Measurements from ENCODE around the gene PBX1.

PBX1 gene

GRCh38 chr1:164559342-164560051 is 513 bp downstream of the PBX1 start:
- no peaks in the 10 kb centered on the region for H3K36me3 ChIP-seq (replicated peaks; ENCODE audit: insufficient read depth, low read length)
- no peaks in the 10 kb centered on the region for H3K9me3 ChIP-seq (replicated peaks; ENCODE audit: insufficient read depth, low read length)
- peak overlapping the region; percentile 55; the same call in 1 of the 2 replicates for H3K9ac ChIP-seq (ENCODE audit: low read length)
- peak overlapping the region; percentile 71 for H3K4me3 ChIP-seq (ENCODE audit: low read length)
- peak; percentile 32 for DNase-seq
- TF ChIP-seq EZH2 (optimal IDR thresholded peaks at IDR 0.05; ENCODE audit: low read depth, low read length) = no peak
- TF ChIP-seq EZH2phosphoT487 (IDR thresholded peaks at IDR 0.05; ENCODE audit: low read length) = no peak
- TF ChIP-seq CTCF (IDR thresholded peaks at IDR 0.05; ENCODE audit: low read length) = no peak
- no peaks in the 10 kb centered on the region for H3K9me2 ChIP-seq (replicated peaks; ENCODE audit: insufficient read depth, low read length)
- H3F3A ChIP-seq (ENCODE audit: insufficient read depth, low read length) = no peaks in the 10 kb centered on the region
- no peaks in the 10 kb centered on the region for H3K27me3 ChIP-seq (replicated peaks; ENCODE audit: insufficient read depth, low read length)
- H3K79me2 ChIP-seq (ENCODE audit: low read length) = peaks cover 27% of the 10 kb centered on the region
- H3K4me1 ChIP-seq (ENCODE audit: low read length) = peaks cover 10% of the 10 kb centered on the region
- H3K27ac ChIP-seq (ENCODE audit: low read length) = peak overlapping the region; percentile 15; the same call in 1 of the 2 replicates
- peak overlapping the region; percentile 45; the same call in 1 of the 2 replicates for H3K4me2 ChIP-seq (ENCODE audit: low read depth, low read length)
- H4K20me1 ChIP-seq (ENCODE audit: insufficient read depth, low read length) = no peaks in the 10 kb centered on the region
- peak overlapping the region; percentile 63 for H2AFZ ChIP-seq (ENCODE audit: low read length)

- peaks cover 27% of the 10 kb centered on the region for H3K79me2 ChIP-seq (ENCODE audit: low read length)
- TF ChIP-seq CTCF (IDR thresholded peaks at IDR 0.05; ENCODE audit: low read length) (no peak), EZH2 (optimal IDR thresholded peaks at IDR 0.05; ENCODE audit: low read depth, low read length) (no peak), EZH2phosphoT487 (IDR thresholded peaks at IDR 0.05; ENCODE audit: low read length) (no peak)
- H3F3A ChIP-seq (ENCODE audit: insufficient read depth, low read length) = no peaks in the 10 kb centered on the region
- no peaks in the 10 kb centered on the region for H3K36me3 ChIP-seq (replicated peaks; ENCODE audit: insufficient read depth, low read length)
- peak overlapping the region; percentile 63 for H2AFZ ChIP-seq (ENCODE audit: low read length)
- no peaks in the 10 kb centered on the region for H3K27me3 ChIP-seq (replicated peaks; ENCODE audit: insufficient read depth, low read length)
- H3K4me3 ChIP-seq (ENCODE audit: low read length) = peak overlapping the region; percentile 71
- H3K9ac ChIP-seq (ENCODE audit: low read length) = peak overlapping the region; percentile 55
- H4K20me1 ChIP-seq (ENCODE audit: insufficient read depth, low read length) = no peaks in the 10 kb centered on the region
- peaks cover 10% of the 10 kb centered on the region for H3K4me1 ChIP-seq (ENCODE audit: low read length)
- no peaks in the 10 kb centered on the region for H3K9me3 ChIP-seq (replicated peaks; ENCODE audit: insufficient read depth, low read length)
- H3K4me2 ChIP-seq (ENCODE audit: low read depth, low read length) = peak overlapping the region; percentile 45
- DNase-seq = peak; percentile 46
- peak overlapping the region; percentile 15; the same call in 1 of the 2 replicates for H3K27ac ChIP-seq (ENCODE audit: low read length)
- no peaks in the 10 kb centered on the region for H3K9me2 ChIP-seq (replicated peaks; ENCODE audit: insufficient read depth, low read length)
These were observed 1.1 kb downstream of the PBX1 start for GRCh38 chr1:164560121-164560541.

- H2AFZ ChIP-seq (ENCODE audit: low read length) = peak overlapping the region; percentile 63
- H3K4me1 ChIP-seq (ENCODE audit: low read length) = peaks cover 10% of the 10 kb centered on the region
- no peaks in the 10 kb centered on the region for H4K20me1 ChIP-seq (ENCODE audit: insufficient read depth, low read length)
- DNase-seq = no peak
- H3K9ac ChIP-seq (ENCODE audit: low read length) = peak overlapping the region; percentile 55; the same call in 1 of the 2 replicates
- H3K27ac ChIP-seq (ENCODE audit: low read length) = no peak overlapping the region; the same call in 1 of the 2 replicates
- no peaks in the 10 kb centered on the region for H3K9me2 ChIP-seq (replicated peaks; ENCODE audit: insufficient read depth, low read length)
- peak overlapping the region; percentile 71 for H3K4me3 ChIP-seq (ENCODE audit: low read length)
- peak overlapping the region; percentile 45 for H3K4me2 ChIP-seq (ENCODE audit: low read depth, low read length)
- H3K9me3 ChIP-seq (replicated peaks; ENCODE audit: insufficient read depth, low read length) = no peaks in the 10 kb centered on the region
- H3K36me3 ChIP-seq (replicated peaks; ENCODE audit: insufficient read depth, low read length) = no peaks in the 10 kb centered on the region
- no peaks in the 10 kb centered on the region for H3F3A ChIP-seq (ENCODE audit: insufficient read depth, low read length)
- peaks cover 27% of the 10 kb centered on the region for H3K79me2 ChIP-seq (ENCODE audit: low read length)
- no peak for TF ChIP-seq EZH2 (optimal IDR thresholded peaks at IDR 0.05; ENCODE audit: low read depth, low read length)
- no peaks in the 10 kb centered on the region for H3K27me3 ChIP-seq (replicated peaks; ENCODE audit: insufficient read depth, low read length)
These were observed 1.6 kb downstream of the PBX1 start for GRCh38 chr1:164560556-164560955.

GRCh38 chr1:164561007-164561406 is 2.0 kb downstream of the PBX1 start:
- Histone ChIP-seq H3K36me3 (replicated peaks; ENCODE audit: insufficient read depth, low read length) (no peaks in the 10 kb centered on the region), H4K20me1 (ENCODE audit: insufficient read depth, low read length) (no peaks in the 10 kb centered on the region), H3K9me2 (replicated peaks; ENCODE audit: insufficient read depth, low read length) (no peaks in the 10 kb centered on the region), H3K27ac (ENCODE audit: low read length) (no peak overlapping the region), H3K4me1 (ENCODE audit: low read length) (peaks cover 10% of the 10 kb centered on the region), H3K27me3 (replicated peaks; ENCODE audit: insufficient read depth, low read length) (no peaks in the 10 kb centered on the region), H3F3A (ENCODE audit: insufficient read depth, low read length) (no peaks in the 10 kb centered on the region), H3K4me2 (ENCODE audit: low read depth, low read length) (peak overlapping the region; percentile 45), H3K4me3 (ENCODE audit: low read length) (peak overlapping the region; percentile 71), H3K79me2 (ENCODE audit: low read length) (peaks cover 27% of the 10 kb centered on the region), H2AFZ (ENCODE audit: low read length) (0 out of 2 replicates have a peak overlapping the region, but pooled peaks have one; percentile 63), H3K9me3 (replicated peaks; ENCODE audit: insufficient read depth, low read length) (no peaks in the 10 kb centered on the region), H3K9ac (ENCODE audit: low read length) (peak overlapping the region; percentile 55; the same call in 1 of the 2 replicates)
- no peak for DNase-seq
- TF ChIP-seq CTCF (IDR thresholded peaks at IDR 0.05; ENCODE audit: low read length) (no peak), EZH2 (optimal IDR thresholded peaks at IDR 0.05; ENCODE audit: low read depth, low read length) (no peak), EZH2phosphoT487 (IDR thresholded peaks at IDR 0.05; ENCODE audit: low read length) (no peak)
